SIG-M5 (cell line): ENCODE results near the gene SMAD3.

Experiments
- DNase-seq: peaks from one replicate; lab custom pipeline; 2025; lab: John Stamatoyannopoulos, UW

Gene SMAD3

DNA sequence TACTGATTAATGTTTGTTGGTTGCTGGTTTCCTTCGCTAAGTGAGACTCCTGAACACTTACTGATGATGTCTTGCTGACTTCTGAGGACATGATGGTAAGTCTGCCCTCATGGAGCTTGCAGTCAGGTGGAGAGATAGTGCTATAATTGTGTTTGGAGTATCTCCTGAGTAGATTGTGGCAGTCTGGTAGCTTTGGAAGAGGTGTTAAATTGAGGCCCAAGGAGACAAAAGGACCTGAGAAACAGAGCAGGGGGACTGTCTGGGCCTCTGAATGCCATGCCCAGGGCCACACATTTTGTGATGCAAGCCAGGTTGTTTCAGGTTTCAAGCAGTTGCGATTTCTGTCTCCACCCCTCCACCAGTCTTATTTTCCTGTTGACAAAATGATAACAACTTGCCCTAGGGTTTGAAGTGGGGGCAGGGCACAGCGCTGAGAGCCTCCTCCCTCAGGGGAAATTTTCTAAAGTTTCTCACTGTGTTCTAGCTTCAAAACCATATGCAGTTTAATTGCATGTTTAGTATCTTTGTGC is 16.7 kb downstream of the SMAD3 start:
- DNase-seq, result no peak

DNA sequence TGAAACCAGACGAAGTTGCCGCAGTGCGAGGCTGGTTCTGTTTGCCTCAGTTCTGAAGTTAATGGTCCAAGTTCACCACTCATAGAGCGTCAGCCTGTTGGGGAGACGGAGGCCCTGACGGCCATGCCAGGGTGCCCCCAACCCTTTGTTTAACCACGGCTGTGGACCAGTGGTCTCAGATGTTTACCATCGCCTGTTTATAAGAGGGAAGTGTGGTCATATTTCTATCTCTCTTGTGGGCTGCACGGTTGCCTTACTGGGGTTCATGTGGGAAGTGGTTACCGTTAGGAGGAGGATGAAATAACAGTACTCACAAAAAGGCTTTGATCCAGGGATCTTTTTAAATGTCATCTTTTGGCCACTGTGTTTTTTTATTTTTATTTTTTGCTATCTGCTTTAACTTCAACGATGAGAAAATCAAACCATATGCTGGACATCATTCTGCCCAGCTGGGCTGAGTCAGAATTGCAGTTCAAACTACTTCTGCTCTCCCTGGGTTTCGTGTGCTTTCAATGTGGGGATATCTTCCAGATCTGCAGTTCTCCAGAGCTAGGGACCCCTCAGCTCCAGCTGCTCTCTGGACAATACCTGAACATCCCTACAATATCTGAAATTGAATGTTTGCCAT is 17.8 kb downstream of the SMAD3 start:
- no peak for DNase-seq

DNA sequence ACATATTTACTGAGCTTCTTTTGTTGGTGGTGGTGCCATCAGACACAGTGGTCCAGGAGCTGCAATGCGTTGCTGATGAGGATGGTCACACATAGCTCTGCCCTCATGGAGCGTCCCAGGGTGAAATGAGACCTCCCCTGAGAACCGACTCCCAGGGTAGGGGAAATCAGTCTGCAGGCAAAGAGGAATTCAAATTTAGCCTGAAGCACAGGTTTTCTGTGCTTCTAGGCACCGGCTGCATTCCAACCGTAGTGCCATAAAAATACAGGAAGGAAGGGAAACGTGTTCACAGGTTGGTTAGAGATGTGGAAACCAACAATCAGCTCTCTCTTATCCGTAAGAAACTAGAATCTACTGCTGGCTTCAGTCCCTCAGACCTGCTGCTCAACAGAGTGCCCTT is 19.2 kb downstream of the SMAD3 start:
- no peak for DNase-seq

DNA sequence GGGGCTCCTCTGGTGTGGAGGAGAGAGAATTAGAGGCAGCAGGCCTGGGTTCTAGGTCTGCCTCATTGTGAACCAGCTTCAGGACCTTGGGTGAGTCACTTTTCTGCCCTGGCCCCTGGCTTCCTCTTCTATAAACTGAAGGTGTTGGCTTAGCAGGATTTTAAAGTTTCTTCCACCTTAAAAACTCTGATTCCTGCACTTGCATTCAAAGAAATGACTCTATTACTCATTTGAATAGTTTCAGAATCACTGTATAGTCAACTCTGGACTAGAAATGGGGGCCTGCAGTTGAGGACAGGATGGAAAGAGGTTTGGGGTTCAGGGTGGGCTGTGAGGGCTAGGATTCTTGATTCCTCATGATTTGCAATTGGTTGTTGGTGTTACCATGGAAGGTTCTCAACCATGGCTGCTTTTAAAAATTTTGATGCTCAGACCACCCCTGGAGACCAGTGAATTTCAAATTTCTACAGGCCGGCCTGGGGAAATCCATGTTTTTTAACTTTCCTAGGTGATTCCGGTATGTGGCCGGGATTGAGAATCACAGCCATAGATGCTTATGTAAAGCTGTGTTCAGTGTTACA is 19.9 kb downstream of the SMAD3 start:
- DNase-seq, result no peak

DNA sequence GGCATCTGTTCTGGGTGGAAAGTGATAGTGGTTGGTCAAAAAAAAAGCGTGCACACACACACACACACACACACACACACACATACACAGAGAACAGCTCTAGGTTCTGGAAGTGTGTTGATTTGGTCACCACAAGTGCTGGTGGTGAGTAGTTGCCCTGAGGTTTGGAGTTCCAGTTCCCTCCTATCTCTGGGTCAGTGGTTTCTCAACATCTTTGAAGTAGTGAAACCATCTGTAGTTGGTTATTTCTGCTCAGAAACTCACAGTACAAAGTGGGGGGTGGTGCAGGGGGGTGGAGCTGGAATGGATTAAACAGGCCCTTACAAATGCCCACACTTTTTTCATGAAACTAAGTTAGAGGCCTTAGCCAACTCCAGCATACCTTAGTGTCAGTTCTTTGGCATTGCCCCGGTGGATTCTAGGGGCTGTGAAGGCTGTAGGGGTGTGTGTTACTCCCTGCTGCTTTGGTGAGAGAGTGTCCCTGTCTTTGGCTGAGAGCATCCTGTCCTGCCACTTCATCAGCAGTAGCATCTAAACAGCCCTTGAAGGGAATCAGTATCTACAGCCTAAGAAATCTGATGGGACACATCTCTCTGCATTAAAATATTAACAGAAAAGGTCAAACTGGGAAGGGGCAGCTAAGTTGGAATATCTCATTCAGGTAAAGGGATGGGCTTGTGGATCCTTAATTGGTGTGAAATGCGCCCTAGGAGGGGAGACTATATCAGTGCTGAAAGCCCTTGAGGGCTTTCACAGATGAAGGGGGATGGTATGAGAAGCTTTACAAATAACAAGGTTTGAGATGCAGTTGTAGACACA is 20.6 kb downstream of the SMAD3 start:
- peak; percentile 41 for DNase-seq

DNA sequence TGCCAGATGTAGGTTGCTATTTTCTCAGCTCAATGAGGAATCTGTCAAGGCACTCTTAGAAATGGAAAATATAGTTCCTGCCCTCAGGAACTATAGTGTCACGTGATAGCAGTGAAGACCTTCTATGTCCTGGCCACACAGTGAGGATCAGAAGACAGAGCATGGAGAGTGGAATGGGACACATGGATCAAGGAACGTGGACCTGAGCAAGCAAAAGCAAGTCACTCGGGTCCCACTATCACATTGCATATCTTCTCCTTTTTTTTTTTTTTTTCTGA is 21.2 kb downstream of the SMAD3 start:
- DNase-seq, result no peak

DNA sequence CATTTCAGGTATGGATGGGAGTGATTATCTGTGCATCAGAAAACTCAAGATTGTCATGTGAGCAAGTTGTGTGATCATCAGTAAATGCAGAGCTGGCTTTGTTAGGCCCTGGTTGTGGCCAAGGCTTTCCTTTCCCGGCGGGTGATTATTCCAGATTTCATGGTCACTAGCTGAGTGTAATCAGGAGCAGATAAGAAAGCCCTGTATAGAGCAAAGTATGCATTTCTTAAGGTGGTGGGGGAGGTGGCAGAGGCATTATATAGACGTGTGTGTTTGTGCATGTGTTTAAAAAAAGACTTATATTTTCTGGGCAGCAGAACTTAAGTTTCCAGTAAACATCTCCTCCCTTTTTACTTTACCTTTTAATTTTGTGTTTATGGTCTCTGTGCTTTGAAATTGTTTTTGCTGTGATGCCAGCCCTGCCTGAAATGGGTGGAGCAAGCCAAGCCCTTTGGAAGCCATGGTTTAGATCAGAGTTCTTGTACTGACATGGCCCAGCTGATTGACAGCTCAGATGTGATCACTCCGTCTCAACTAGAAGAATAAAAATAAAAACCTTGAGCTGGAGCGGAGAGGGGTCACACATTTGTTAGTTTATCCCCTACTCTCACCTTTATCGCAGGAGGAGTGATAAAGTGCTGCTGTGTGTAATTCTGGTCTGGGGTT is 22.2 kb downstream of the SMAD3 start:
- DNase-seq, result no peak

DNA sequence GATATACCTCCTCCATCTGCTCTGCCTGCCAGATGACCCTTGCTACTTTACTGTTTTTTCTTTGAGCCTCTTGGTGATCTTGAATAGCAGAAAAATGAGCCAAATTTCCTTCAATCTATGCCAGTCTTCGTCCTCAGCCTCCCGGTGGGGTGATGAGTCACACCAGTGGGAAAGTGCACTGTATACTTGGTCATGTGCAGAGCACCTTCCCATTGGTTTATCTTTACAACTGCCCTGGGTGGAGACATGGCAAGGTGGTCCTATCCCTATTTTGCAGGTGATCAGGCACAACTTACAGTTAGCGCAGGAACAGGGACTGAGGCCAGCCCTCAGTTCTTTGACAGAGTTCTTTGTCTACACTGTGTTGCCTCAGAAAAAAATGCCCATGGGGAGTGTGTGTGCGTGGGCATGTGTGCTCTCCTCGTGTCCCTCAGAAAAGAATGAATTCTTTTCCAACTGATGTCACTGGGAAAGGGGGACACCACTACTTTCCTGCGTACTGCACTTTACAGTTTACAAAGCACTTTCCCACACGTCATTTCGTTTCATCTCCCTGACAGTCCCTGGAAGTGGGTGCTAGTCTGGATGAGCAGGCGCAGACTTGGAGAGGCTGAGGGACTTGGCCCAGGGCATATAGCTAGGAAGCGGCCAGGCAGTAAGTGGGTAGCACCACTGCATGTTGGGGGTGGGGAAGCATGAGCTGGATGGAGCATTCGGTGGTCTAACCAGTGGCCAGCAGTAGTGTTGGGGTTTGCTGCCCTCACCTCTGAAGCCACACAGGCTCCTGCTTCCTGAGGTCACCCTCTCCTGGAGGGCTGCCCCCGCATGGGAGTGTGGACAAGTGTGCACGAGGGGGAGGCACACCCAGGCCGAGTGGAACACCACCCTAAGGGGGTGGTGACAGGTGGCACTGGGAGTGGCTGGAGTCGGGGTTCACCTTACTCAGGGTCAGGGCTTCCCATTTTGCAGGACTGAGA is 24.1 kb downstream of the SMAD3 start:
- no peak for DNase-seq

DNA sequence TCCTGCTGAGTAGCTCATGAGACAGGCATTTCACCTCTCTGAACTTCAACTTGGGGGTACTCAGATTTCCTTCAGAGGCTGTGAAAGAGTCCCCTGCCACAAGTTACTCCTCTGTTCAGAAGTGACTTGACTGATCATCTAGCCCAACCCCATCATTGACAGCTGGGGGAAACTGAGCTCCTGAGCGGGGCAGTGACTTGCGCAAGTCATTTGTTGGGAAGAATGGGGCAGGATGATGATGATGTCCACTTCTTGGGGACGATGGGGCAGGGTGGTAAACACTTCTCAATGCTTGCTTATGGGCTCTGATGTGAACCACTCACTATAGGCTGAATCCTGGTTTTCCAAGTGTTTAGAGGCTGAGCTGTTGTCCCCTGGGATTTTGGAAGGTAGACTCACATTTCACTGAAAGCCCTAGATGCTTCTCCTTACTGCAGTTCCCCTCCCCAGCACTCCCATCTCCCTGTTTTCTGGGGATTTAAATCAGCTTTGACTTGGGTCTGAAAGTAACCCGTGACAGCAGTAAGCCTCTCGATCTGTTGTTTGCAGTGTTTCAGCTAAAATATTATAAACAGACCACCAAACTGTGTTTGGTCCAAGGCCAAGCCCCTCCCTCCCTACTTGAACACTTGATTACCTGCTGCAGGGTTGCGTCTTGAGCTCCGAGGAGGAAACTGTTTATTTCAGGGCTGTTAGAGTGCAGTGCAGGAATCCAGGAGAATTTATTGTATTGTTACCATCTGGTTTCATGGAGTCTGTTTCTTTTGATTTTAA is 25.1 kb downstream of the SMAD3 start:
- DNase-seq, result no peak

DNA sequence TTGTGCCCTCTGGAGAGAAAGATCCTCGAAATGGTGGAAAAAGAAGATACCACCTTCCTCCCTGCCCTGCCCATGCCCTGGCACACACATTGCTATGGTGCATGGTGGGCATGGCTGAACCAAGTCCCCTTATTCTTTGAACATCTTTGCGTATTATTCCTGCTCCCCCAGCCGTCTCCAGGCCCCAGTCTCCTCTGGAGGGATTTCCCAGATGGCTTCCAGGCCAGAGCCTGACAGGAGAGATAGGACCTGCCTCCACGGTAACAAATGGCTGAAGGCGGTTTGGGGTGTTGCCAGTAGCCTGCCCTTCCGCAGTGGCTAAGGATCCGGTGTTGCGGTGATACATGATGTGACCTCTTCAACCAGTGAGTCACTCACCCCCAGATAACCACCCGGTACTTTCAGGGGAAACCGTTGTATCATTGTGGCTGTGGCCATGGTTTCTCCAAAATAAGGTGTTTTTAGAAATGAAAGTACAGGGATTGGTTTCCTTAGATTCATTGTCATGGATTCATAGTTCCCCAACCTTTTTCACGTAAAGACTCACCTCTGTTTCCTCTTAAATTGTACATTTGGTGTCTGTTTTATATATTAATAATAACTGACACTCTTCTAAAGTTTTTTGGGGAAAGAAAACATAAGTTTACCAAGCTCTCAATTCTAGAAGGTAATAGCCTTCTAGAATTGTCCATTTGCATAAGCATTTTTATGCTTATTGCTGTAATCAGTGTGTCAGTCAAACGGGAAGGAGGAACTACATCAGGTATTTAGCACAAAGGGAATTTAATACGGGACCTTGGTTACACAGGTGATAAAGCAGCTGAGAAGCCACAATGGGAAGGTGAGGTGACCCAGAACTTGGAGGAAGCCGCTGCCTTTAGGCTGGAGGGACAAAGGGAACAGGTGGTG is 25.9 kb downstream of the SMAD3 start:
- peak; percentile 36 for DNase-seq

DNA sequence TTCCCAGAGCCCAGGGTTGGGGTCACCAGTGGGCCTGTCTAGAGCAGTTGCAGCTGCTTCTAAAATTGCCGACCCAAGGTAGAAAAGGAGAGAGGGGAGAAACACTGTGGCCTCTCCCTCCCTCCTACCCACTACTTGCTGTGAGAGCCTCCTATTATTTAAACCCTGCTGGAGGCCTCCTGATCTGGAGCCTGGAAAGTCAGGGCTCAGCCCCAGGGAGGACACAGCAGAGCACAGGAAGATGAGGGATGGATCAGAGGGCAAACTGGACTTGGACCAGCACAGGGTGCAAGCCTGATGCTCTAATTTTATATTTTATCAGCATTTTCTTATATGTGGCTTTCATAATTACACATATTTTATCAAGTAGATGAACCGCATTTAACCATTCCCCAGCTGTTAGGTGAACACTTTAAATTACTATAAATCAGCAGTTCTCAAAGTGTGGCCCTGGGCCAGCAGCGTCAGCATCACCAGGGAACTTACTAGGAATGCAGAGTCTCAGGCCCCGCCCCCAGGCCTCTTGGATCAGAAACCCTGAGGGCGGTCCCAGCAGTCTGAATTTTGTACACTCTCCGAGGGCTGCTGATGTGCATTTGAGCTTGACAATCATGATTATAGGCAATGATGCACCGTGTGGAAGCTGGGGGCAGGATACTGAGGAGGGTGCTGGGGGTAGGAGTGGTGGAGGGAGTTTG is 26.7 kb downstream of the SMAD3 start:
- no peak for DNase-seq

DNA sequence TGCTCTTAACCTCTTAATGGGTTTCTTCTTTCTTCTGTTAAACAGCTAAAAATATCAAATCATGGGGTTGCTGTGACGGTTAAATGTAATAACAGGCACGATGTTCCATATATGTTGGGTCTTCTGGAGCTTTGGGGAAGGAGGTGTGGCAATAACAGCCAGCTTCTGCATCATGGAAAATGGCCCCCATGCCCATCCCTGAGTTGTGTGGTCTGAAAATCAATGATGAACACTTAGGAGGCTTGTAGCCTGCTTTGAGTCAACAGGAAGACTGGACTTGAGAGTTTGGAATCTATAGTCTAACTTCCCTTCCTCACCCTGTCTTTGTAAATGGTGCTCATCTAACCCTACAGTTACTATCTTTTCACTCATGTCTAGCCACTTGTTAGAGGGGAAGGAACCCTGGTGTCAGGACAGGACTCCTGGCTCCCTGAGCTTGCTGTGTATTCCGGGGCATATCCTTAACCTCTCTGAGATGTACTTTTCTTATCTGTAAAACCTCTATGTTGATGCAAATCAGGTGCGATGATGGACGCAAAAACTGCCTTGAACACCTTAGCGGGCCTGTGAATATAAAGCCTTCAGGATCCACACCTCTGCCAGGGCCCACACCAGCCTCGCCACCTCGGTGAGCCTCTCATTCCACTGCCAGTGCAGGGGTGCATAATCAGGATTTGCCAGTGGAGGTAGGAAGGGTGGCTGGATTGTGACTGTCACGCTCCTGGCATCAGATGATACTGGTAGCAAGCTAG is 27.5 kb downstream of the SMAD3 start:
- DNase-seq, result no peak

DNA sequence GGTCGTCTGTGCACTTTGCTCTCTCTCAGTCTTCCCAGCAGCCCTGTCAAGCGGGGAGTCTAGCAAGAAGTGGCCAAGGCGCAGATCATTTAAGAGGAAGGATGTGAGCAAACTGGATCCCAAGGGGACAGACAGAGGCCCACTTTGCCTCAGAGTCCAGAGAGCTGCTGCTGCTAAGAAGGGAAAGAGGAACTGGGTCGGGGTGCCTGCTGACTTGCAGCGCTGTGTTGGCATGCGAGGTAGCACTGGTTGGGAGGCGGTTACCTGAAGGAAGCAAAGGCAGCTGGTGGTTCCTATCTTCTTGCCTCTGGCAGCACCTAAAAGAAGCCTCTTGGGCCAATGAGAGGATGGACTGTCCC is 28.1 kb downstream of the SMAD3 start:
- peak; percentile 41 for DNase-seq

DNA sequence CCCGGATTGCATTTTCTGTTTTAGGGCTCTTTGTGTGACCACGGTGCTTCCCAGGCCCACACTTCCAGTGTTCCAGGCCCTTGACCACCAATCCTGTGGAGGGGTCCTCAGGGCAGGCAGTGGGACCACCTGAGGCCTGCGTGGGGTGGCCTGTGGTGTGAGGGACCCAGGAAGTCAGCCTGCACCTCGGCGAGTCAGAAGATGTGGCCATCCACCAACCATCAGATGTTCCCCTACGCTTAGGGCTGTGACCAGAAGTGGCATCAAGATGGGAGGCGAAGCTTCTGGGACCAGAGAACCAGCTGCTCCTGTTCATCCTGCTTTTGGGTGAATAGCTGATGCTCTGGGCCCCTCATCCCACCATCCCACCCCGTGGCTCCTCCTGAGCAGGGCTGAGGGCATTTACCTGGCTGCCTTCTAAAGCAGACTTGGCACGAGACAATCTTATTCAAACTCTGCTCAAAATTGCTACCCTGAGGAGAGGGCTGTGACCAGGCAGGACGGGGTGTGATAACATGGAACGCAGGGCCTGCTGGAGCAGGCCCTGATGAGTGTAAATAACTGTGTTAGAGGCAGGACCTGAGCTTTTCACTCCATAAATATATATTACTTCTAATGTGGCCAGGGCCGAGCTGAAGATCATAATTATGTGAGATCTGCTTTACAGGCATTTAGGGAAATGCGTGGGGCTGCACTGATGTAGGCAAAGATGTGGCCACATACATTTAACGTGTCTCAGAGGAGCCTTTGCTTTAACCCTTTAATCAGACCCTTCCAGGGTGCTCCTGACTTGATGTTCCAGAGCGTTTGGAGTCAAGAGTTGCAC is 28.8 kb downstream of the SMAD3 start:
- DNase-seq, result no peak

DNA sequence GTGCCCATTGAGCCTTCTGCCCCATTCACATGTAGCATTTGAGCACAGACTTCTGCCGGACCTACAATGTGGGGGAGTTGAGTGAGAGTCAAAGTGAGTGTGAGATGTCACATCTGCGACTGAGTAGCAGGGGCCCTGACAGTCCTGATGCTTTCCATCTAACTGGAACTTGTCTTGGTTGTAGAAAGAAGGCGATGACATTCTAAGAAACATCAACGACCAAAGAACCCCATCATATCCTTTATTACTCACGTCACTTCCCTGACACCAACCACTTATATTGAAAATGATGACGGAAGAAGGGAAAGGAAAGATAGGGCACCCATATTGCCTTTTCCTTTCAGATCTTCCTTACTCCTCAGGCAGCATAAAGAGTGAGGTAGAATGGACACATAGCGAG is 30.5 kb downstream of the SMAD3 start:
- no peak for DNase-seq

DNA sequence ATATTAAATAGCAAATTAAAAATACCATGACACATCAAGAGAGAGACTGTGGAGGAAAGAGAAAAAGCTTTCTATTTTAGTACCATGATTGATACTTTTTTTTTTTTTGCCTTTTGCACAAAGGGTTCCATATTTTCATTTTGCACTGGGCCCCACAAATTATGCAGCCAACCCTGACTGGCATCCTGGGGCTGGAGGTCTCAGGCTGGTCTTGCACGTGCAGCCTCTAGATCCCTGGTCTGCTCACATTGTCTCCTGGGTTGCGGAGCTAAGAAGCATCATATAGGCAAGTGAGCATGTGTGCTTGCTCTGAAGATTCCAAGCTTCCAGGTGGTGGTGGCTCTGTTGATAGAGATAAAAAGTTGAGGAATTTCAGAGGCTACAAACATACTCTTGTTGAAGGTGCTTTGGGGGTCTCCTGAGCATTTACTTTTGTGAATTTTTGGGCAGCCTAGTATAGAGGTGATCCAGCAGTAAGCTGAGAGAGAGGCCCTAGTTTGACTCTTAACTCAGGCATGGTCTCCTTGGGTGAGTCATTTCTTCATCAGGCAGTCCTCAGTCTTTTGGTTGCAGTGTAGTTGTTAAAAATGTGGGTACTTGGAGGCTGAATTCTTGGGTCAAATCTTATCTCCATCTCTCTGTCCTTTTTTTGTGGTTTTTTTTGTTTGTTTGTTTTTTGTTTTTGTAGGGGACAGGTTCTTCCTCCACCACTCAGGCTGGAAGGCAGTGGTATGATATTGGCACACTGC is 31.3 kb downstream of the SMAD3 start:
- DNase-seq, result no peak

DNA sequence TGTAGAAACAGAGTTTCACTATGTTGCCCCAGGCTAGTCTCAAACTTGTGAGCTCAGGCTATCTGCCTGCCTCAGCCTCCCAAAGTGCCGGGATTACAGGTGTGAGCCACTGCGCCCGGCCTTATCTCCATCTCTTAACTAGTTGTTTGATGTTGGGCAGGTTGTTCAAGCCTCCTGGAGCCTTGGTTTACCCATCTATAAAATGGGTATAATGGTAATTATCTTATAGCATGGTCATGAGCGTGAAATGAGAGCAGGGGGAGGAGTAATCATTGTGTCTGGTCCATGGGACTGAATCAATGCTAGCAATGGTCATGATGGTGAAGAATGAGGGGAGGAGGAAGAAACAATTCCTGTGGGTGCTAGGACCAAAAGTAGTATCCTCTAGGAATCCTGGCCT is 32.0 kb downstream of the SMAD3 start:
- no peak for DNase-seq
